ENCODE data around the gene MEIOC.
"Not testable (repeated sequence)": the region's sequence is repeated elsewhere in the genome, so short reads cannot be mapped to it uniquely, and the experiment has no call there.

MEIOC gene

GRCh38 chr17:44655983-44656710 lies at the start of gene MEIOC:
Gene MEIOC (plus strand): TSS chr17:44656468. CDS start chr17:44656614, 146 bp downstream.
- ATAC-seq, result peak; percentile 68 to 76

DNA sequence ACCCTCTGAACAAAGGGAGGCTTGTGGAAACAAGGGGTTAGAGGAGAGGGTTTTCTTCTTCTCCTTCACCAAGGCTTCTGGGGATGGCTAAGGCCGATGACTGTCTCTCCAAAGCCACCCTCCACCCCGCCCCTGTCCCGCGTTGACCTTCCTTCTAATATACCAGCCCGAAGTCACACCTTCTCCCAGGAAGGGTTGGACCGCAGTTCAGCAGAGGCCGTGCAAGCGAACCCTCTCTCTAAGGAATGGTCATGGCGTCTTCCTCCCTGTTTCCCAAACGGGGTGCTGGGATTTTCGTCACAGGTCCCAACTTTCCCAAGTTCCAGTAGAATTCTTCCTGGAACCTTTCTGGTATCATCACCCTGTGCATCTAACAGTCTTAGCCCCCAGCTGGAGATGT lies 49.6 kb upstream of the MEIOC start:
- ATAC-seq, result no peak

DNA sequence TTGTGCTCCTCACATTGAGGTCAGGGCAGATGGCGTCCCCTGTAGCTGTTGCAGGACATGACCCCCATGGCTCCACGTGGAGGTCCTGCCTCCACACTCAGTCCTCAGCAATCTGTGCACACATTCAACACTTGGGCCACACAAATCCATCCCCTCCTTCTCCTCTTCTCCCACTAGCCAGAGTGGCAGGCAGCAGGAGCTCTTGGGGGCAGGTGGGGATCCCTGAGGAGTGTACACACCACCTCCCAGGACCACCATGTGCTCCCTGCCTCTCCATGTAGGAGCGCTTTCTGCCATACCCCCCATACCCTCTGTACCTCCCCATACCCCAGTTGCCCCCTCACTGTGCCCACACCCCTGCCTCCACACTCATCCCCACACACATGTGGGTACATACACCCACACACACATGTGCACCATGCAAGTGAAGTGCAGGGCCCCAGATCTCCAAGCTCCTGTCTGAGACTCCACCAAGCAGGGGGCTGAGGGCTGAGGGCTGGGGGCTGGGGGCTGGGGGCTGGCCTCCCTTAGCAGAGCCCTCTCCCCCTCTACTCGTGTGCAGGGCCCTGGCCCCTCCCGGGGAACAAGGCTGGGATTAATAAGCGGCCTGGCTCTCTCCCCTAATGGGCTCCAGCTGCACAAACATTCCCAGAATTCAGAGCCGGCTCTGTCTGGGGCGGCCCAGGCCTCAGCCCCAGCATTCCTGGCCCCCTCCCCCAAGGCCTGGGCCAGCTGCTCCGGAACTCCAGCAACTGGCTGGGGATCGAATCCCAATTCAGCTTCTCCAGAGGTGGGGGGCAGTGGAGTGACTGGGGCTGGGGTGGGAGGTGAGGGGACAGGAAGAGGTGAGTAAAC lies 48.2 kb upstream of the MEIOC start:
- ATAC-seq, result no peak

DNA sequence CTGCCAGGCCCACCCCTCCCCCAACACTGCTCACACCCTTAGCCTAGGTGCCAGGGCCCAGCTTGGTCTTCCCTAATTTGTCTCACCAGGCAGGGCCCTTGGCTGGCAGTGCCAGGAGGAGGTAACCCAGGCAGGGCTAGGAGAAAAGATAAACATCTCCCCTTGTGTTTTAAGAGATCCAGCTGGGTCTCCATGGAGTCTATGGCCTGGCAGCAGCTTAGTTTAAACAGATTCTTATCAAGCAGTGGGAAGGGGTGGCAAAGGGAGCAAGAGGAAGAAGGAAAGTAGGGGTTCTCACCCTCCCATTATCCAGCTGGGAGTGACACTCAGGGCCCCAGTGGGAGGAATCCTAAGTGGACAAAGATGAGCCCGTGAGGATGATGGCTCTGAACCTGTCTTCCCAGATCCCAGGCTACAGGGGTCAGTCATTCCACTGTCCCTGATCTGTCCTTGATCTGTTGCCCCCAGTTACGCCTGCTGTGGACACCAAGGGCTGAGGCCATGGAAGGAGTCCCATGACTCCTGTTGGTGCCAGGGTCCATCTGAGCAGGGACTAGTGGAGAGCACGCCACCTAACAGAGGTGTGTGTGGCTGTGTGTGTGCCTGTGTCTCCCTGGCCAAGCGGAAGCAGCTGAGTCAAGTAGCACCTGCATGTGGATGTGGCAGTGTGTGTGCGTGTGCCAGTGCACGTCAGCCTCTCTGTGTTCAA lies 47.4 kb upstream of the MEIOC start:
- no peak for ATAC-seq

DNA sequence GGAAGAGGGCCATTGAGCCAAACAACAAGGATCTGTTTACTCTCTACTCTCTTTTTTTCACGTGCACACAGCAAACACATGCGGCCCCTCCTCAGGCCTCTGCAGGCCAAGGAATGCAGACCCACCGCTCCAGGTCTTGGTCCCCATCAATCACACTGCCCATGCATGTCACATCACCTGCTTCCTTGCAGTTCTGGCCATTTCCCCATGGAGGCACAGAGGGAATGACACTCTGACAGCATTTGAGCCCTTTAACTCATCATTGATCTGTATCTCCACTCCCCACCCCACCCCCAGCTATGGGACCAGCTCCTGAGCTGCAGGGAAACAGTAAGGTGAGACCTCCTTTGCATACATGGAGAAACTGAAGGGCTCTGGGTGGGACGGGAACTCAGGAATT lies 45.9 kb upstream of the MEIOC start:
- no peak for ATAC-seq

DNA sequence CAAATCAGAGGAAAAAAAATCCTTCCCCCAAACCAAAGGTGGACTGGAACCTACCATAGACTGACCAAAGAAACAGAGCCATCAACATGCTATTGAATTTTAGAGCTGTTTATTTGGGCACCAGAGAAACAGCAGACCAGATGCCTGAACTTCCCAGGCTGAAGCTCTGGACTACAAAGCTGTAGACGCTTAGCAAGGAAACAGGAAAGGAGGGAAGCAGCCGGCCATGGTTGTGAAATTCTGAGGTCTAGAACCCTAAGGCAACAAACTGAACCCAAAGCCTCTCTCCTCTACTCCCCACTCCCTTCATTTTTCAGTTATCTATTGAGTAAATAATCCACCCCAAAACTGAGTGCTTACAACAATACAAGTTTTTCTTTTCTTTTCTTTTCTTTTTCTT lies 45.4 kb upstream of the MEIOC start:
- no peak for ATAC-seq

- ATAC-seq, result no peak
Measured at GRCh38 chr17:44614862-44615261, 41.4 kb upstream of the MEIOC start.

DNA sequence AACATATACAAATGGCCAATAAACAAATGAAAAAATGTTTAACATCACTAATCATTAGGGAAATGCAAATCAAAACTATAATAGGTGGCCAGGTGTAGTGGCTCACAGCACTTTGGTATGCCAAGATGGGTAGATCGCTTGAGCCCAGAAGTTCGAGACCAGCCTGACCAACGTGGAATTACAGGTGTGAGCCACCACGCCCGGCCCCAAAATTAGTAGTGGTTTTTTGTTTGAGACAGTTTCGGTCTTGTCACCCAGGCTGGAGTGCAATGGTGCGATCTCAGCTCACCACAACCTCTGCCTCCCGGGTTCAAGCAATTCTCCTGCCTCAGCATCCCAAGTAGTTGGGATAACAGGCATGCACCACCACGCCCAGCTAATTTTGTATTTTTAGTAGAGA lies 37.6 kb upstream of the MEIOC start:
- ATAC-seq, result not testable (repeated sequence)

DNA sequence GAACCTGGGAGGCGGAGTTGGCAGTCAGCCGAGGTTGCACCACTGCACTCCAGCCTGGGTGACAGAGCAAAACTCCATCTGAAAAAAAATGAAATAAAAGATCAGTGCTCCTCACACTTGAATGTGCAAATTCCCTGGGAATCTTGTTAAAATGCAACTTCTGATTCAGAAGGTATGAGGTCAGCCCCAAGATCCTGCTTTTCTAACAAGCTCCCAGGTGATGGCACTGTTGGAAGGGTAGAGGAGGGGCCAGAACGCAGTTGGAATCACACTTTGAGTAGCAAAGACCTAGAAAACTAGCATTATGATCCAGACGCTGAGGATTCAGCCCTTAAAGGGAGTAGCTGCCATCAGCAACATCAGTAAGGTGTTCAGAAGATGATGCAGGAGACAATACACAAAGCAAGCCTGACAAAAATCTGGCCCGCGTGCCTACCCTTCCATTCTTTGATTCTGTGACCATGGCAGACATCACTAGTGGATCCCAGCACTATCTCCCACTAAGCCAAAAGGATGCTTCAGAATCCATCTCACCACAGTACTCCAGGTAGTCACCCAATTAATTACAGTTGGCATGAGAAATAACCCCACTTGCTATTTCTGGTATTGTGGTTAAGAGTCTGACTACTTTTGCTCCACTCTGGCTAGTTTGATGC lies 33.1 kb upstream of the MEIOC start:
- no peak for ATAC-seq

- ATAC-seq, result no peak
Measured at GRCh38 chr17:44627513-44628242, 28.6 kb upstream of the MEIOC start.

GRCh38 chr17:44628243-44629188 lies 27.8 kb upstream of the MEIOC start:
- ATAC-seq, result no peak

GRCh38 chr17:44629314-44629713 lies 27.0 kb upstream of the MEIOC start:
- no peak for ATAC-seq

- ATAC-seq, result no peak
Measured at GRCh38 chr17:44630703-44631102, 25.6 kb upstream of the MEIOC start.

- ATAC-seq, result no peak
Measured at GRCh38 chr17:44633998-44634397, 22.3 kb upstream of the MEIOC start.

- ATAC-seq, result not testable (repeated sequence)
Measured at GRCh38 chr17:44634401-44634800, 21.9 kb upstream of the MEIOC start.

GRCh38 chr17:44636562-44636961 lies 19.7 kb upstream of the MEIOC start:
- no peak for ATAC-seq

DNA sequence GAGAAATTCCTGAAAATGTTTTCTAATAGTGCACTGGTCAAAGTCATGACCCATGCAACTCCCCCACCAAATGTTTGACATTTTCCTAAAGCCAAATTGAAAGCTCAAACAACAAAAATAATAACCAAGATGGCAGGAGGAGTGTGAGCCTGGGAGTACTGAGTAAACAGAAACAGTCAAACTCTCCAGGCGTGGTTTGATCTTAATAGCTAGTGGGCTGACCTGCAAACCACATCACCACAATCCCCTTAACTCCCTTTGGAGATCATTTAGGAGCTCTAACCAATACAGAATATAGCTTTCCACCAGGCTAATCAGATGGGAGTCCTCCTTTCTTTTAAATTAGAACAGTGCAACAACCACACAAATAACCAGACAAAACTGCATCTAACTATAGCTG lies 19.2 kb upstream of the MEIOC start:
- no peak for ATAC-seq

- no peak for ATAC-seq
Measured at GRCh38 chr17:44642834-44643233, 13.4 kb upstream of the MEIOC start.

- no peak for ATAC-seq
Measured at GRCh38 chr17:44645341-44645740, 10.9 kb upstream of the MEIOC start.

DNA sequence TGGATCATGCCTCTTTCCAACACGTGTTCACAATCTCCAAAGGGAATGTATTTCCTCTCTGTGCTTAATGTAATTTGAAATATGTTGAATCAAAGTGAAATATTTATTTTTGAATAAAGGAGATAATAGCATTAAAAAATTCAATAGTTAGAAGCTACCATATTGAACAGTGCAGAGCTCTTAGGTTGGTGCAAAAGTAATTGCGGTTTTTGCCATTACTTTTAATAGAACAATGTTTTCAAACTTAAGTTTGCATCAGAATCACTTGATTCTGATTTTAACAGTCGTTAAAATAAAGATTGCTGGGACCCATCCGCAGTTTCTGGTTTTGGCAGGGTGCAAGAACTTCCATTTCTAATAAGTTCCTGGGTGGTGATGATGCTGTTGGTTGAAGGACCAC lies 10.0 kb upstream of the MEIOC start:
- ATAC-seq, result no peak

GRCh38 chr17:44647736-44648135 lies 8.5 kb upstream of the MEIOC start:
- no peak for ATAC-seq
